ENCODE measurements around the gene SMDT1. TPM values are rescaled to one million over a fixed set of nuclear protein-coding genes. Genes with fewer than 3 reads are reported as not detected.

The SMDT1 gene
- total RNA-seq, 1 experiment from 2014 or later: 44.6 TPM

GRCh38 chr22:42062506-42063170 is 16.9 kb upstream of the SMDT1 start:
- intact Hi-C loops (cut with micrococcal nuclease; ENCODE audit: unreplicated experiment) (no loop called here), in situ Hi-C loops (cut with HindIII; ENCODE audit: low pct_unique_long_range_greater_than_20kb, low sequenced_read_pairs) (no loop called here)

GRCh38 chr22:42064629-42065028 is 14.9 kb upstream of the SMDT1 start:
- DNase-seq (ENCODE audit: low read depth, low spot score): no peak
- H3K4me1 ChIP-seq (ENCODE audit: control insufficient read depth, insufficient read depth, low read length): no peaks in the 10 kb centered on the region
- intact Hi-C loops (cut with micrococcal nuclease; ENCODE audit: unreplicated experiment): no loop called here
- H3K36me3 ChIP-seq (ENCODE audit: control insufficient read depth, insufficient read depth, low read length): no peaks in the 10 kb centered on the region
- no peak overlapping the region for H3K27ac ChIP-seq (ENCODE audit: low read length)
- ChIA-PET POLR2A (no interaction called here), CTCF (no interaction called here)
- H3K4me3 ChIP-seq (ENCODE audit: low read depth in 2 of 2, low read length in 2 of 2): no peak overlapping the region
- no TSS peak for BruUV-seq (replicated peaks)
- in situ Hi-C loops (cut with HindIII; ENCODE audit: low pct_unique_long_range_greater_than_20kb, low sequenced_read_pairs): no loop called here
- no peaks in the 10 kb centered on the region for H3K27me3 ChIP-seq (ENCODE audit: control insufficient read depth, insufficient read depth, low read length)
- no peak for TF ChIP-seq TCF7L2 (IDR thresholded peaks at IDR 0.05; ENCODE audit: low read depth, low read length)
- TF ChIP-seq REST (IDR thresholded peaks at IDR 0.05; ENCODE audit: insufficient read depth in 1 of 2, low read depth in 2 of 2, low read length in 1 of 2): no peak
- TF ChIP-seq POLR2AphosphoS5 (IDR thresholded peaks at IDR 0.05; ENCODE audit: low read depth, low read length): no peak
- TF ChIP-seq SIN3A (IDR thresholded peaks at IDR 0.05; ENCODE audit: borderline replicate concordance, insufficient read depth, low read depth, low read length): no peak
- TF ChIP-seq CTCF (IDR thresholded peaks at IDR 0.05): no peak
- H3K9me3 ChIP-seq (ENCODE audit: control insufficient read depth, insufficient read depth, low read depth, low read length): no peaks in the 10 kb centered on the region
- no peak for ATAC-seq

More at GRCh38 chr22:42062506-42063170, 16.9 kb upstream of the SMDT1 start:
- Histone ChIP-seq H3K36me3 (ENCODE audit: control insufficient read depth, insufficient read depth, low read length) (no peaks in the 10 kb centered on the region), H3K27me3 (ENCODE audit: control insufficient read depth, insufficient read depth, low read length) (no peaks in the 10 kb centered on the region), H3K4me3 (ENCODE audit: low read depth in 2 of 2, low read length in 2 of 2) (no peak overlapping the region), H3K9me3 (ENCODE audit: control insufficient read depth, insufficient read depth, low read depth, low read length) (0 out of 2 replicates have a peak, but pooled peaks cover 3% of the 10 kb centered on the region), H3K27ac (ENCODE audit: low read length) (no peak overlapping the region), H3K4me1 (ENCODE audit: control insufficient read depth, insufficient read depth, low read length) (no peaks in the 10 kb centered on the region)
- DNase-seq (ENCODE audit: low read depth, low spot score) (no peak), ATAC-seq (no peak)
- POLR2A ChIA-PET: no interaction called here
- BruUV-seq (replicated peaks): no TSS peak
- TF ChIP-seq CTCF (IDR thresholded peaks at IDR 0.05) (no peak), SIN3A (IDR thresholded peaks at IDR 0.05; ENCODE audit: borderline replicate concordance, insufficient read depth, low read depth, low read length) (no peak), TCF7L2 (IDR thresholded peaks at IDR 0.05; ENCODE audit: low read depth, low read length) (no peak), POLR2AphosphoS5 (IDR thresholded peaks at IDR 0.05; ENCODE audit: low read depth, low read length) (no peak), REST (IDR thresholded peaks at IDR 0.05; ENCODE audit: insufficient read depth in 1 of 2, low read depth in 2 of 2, low read length in 1 of 2) (no peak)
- CTCF ChIA-PET: interaction anchor here (0.6 kb wide), 1 partner anchor 239 kb away, joined by 6 read pairs; no protein-coding TSS in a partner anchor
